ENCODE results near the gene EML4.

EML4 gene

GRCh38 chr2:42266236-42266635 is 97.1 kb downstream of the EML4 start:
- TF ChIP-seq, protein P1, sequence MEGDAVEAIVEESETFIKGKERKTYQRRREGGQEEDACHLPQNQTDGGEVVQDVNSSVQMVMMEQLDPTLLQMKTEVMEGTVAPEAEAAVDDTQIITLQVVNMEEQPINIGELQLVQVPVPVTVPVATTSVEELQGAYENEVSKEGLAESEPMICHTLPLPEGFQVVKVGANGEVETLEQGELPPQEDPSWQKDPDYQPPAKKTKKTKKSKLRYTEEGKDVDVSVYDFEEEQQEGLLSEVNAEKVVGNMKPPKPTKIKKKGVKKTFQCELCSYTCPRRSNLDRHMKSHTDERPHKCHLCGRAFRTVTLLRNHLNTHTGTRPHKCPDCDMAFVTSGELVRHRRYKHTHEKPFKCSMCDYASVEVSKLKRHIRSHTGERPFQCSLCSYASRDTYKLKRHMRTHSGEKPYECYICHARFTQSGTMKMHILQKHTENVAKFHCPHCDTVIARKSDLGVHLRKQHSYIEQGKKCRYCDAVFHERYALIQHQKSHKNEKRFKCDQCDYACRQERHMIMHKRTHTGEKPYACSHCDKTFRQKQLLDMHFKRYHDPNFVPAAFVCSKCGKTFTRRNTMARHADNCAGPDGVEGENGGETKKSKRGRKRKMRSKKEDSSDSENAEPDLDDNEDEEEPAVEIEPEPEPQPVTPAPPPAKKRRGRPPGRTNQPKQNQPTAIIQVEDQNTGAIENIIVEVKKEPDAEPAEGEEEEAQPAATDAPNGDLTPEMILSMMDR (IDR thresholded peaks at IDR 0.05) = no peak

GRCh38 chr2:42267530-42267929 is 98.4 kb downstream of the EML4 start:
- TF ChIP-seq, protein P1 (IDR thresholded peaks at IDR 0.05) = no peak

- TF ChIP-seq, protein P1 (IDR thresholded peaks at IDR 0.05) = no peak
Measured at GRCh38 chr2:42268528-42269151, 99.5 kb downstream of the EML4 start.

DNA sequence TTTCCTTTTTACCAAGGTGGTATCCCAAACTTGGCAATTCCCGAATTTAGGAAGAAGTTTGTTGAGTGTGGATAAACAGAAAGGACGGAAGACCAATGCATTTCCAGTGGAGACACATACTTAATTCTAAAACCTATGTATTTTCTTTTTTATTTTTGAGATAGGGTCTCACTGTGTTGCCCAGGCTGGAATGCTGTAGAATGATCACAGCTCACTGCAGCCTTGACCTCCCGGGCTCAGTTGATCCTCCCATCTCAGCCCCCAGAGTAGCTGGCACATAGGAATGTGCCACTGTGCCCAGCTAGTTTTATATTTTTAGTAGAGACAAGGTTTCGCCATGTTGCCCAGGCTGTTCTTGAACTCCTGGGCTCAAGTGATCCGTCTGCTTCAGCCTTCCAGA is 101.6 kb downstream of the EML4 start:
- TF ChIP-seq, protein P1 (IDR thresholded peaks at IDR 0.05) = no peak

- TF ChIP-seq, protein P1 (IDR thresholded peaks at IDR 0.05) = no peak
Measured at GRCh38 chr2:42274863-42275262, 105.7 kb downstream of the EML4 start.

DNA sequence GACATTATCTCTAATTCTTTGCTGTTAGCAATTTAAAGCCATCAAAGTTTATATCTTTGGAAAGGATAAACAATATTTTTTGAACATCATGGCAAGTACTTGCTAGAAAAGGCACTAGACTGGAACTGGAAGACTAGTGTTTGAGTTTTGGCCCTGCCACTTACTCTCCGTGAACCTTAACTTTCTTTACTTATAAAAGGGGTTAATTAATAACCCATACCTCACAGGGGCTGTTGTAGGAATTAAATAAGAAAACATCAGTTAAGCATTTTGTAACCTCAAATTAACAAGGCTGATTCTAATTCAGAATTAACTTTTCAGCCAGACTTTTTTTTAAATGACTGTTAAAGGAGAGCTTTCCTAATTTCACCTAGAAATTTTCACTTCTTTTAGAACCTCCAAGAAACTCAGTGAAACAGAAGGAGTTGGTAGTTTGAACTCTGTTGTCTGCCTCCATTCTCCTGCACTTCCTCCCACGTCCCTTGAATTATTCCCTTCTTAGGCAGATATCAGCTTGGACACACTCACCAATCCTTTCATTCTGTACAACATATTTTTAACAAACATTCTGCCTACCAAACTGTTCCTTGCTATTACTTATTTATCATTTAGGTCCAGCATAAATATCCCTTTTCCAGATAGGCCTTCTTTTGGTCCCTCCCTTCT is 112.4 kb downstream of the EML4 start:
- TF ChIP-seq, protein P1 (IDR thresholded peaks at IDR 0.05) = no peak

- TF ChIP-seq, protein P1 (IDR thresholded peaks at IDR 0.05) = no peak
Measured at GRCh38 chr2:42284019-42284418, 114.9 kb downstream of the EML4 start.
